K562 (cell line): Measurements from ENCODE around the gene ZDHHC8. TPM values are rescaled to one million over a fixed set of nuclear protein-coding genes. Genes with fewer than 3 reads are reported as not detected.

Experiments
- ARID2 ChIP-seq: fragments of 450-650 bp; IDR thresholded peaks from 2 replicates; pipeline ENCODE4 v1.6.1; 2017; ENCODE audit warnings: antibody characterized with exemption, mild to moderate bottlenecking
- ARID3B ChIP-seq: fragments of 250-450 bp; sonication (Bioruptor Pico); IDR thresholded peaks from 2 replicates; pipeline ENCODE4 v1.4.0; 2020; ENCODE audit warnings: borderline replicate concordance
- ARNT ChIP-seq, 2 experiments: fragments of 450-650 bp; IDR thresholded peaks; 2 replicates each; pipeline ENCODE4 v1.6.1; 2016; ENCODE audit warnings: mild to moderate bottlenecking in 1 of 2
- CBFA2T2 ChIP-seq: fragments of 450-650 bp; conservative IDR thresholded peaks from 2 replicates; pipeline ENCODE4 v1.6.1; 2017; ENCODE audit warnings: mild to moderate bottlenecking
- HCFC1 ChIP-seq: IDR thresholded peaks from 2 replicates; pipeline ENCODE4 v1.6.1; 2012; ENCODE audit warnings: low read depth, low read length, improper control_type of control experiment
- HIVEP1 ChIP-seq: fragments of 250-450 bp; sonication (Bioruptor Pico); IDR thresholded peaks from 2 replicates; pipeline ENCODE4 v1.4.0; 2020; ENCODE audit warnings: mild to moderate bottlenecking
- NFE2L1 ChIP-seq: fragments of 450-650 bp; IDR thresholded peaks from 2 replicates; pipeline ENCODE4 v1.6.1; 2016; ENCODE audit warnings: missing genetic modification characterization, low read depth, mild to moderate bottlenecking, missing compliant biosample characterization, moderate library complexity, borderline replicate concordance
- OTX1 ChIP-seq: fragments of 450-650 bp; formaldehyde crosslinking; IDR thresholded peaks from 2 replicates; pipeline ENCODE4 v1.4.0; 2022; ENCODE audit warnings: mild to moderate bottlenecking
- PHF20 ChIP-seq: fragments of 450-650 bp; IDR thresholded peaks from 2 replicates; pipeline ENCODE4 v1.6.1; 2018; ENCODE audit not compliant: partially characterized antibody
- RBFOX2 ChIP-seq: fragments of 200-400 bp; formaldehyde crosslinking; IDR thresholded peaks from 2 replicates; pipeline ENCODE4 v1.6.1; 2017; ENCODE audit warnings: low read depth, mild to moderate bottlenecking, low read length, moderate library complexity
- REST ChIP-seq, 2 experiments: fragments of 450-650 bp; formaldehyde crosslinking in 1 of 2; IDR thresholded peaks; 2 replicates each; pipeline versions ENCODE4 v1.4.0 to v1.6.1; 2014 to 2020; ENCODE audit warnings: mild to moderate bottlenecking in 2 of 2, borderline replicate concordance in 1 of 2, low read depth in 1 of 2
- RHOXF2B ChIP-seq: fragments of 250-450 bp; sonication (Bioruptor Pico); conservative IDR thresholded peaks from 2 replicates; pipeline ENCODE4 v1.5.1; 2021
- SP2 ChIP-seq: IDR thresholded peaks from 2 replicates; pipeline ENCODE4 v1.6.1; 2011; ENCODE audit warnings: mild to moderate bottlenecking, low read depth, low read length, moderate library complexity; ENCODE audit not compliant: poor library complexity, severe bottlenecking; ENCODE audit errors: extremely low read depth
- TCF7L2 ChIP-seq: fragments of 150-350 bp; IDR thresholded peaks from 2 replicates; pipeline ENCODE4 v1.6.1; 2016; ENCODE audit warnings: low read depth, mild to moderate bottlenecking, low read length, moderate library complexity
- TRIM24 ChIP-seq, 2 experiments: fragments of 450-650 bp; IDR thresholded peaks; 2 replicates each; pipeline ENCODE4 v1.6.1; 2016
- ZZZ3 ChIP-seq: fragments of 450-650 bp; IDR thresholded peaks from 2 replicates; pipeline ENCODE4 v1.6.1; 2016; ENCODE audit warnings: antibody characterized with exemption, mild to moderate bottlenecking, moderate library complexity
- polyA plus RNA-seq, 8 experiments: library from polyadenylated mRNA; depleted of rRNA in 4 of 8; stranded (reverse) in 5 of 8; unstranded in 3 of 8; fragments of >200 nt; fragmentation: Nextera tagmentation in 2 of 8; fragmentation: Illumina TruSeq in 1 of 8; extraction: Ambion mirVana in 2 of 8; extraction: Trizol in 1 of 8; gene quantifications; 2 replicates each; pipeline versions ENCODE4 v1.2.1 to v1.2.3, GENCODE V29; 2011 to 2014; ENCODE audit warnings: inconsistent platforms in 1 of 8, missing spikeins in 1 of 8
- total RNA-seq, 7 experiments: library from RNA; depleted of rRNA in 6 of 7; stranded (reverse); fragments of >200 nt in 6 of 7; fragmentation: Illumina TruSeq in 2 of 7; extraction: Trizol in 2 of 7; gene quantifications; 2 replicates each; pipeline versions ENCODE4 v1.2.1 to v1.2.3, GENCODE V29; 2011 to 2021; ENCODE audit warnings: low replicate concordance in 1 of 7
- TF ChIP-seq, protein P1 (sequence below): fragments of 450-650 bp; formaldehyde crosslinking; conservative IDR thresholded peaks from 2 replicates; pipeline ENCODE4 v1.4.0; 2022; ENCODE audit warnings: mild to moderate bottlenecking, missing genetic modification characterization

Gene ZDHHC8
- total and polyA plus RNA-seq, 9 of the 15 experiments (the other 6 are each of a cell fraction or from before 2014, with no cell fraction given) = 0.04 to 109 (median 16.4) TPM

DNA sequence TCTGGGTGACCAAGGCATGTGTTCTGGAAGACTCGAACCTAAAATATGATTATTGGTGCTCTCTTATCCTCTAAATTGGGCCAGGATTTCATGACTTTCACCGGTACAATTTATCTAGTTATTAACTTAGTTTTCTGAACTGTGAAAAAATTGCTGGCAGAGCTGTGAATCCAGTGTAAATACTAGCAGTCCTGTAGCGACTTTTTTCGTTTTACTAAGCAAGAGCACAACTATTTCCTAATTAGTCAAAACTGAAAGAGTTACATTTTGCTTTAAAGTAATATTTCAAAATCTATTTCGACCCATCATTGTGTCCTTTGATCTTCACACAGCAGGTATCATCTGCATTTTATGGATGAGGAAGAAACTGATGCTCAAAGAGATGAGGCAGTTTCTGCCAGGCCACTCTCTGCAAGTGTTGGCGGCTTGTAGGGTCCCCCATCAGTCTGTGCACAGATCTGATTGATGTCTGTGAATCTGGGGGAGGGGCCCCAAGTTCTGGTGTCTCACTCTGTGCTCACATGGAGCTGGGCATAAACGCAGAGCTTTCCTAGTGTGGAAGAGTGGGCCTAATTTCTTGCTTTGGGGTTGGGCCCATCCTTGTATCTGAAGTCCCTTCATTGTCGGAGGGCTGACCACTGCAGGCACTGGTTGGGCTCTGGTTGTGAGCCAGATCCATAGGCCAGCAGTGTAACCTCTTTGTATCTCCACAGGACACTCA lies 13.1 kb upstream of the ZDHHC8 start (continued):
- peak; percentile 82 for TF ChIP-seq OTX1 (CRISPR knock-in tag)
- peak; percentile 21 for TF ChIP-seq SP2
- no peak for TF ChIP-seq HCFC1
- TF ChIP-seq RBFOX2 = no peak
- no peak for TF ChIP-seq TRIM24 (IDR thresholded peaks at IDR 0.05)
- no peak for TF ChIP-seq HIVEP1 (CRISPR knock-in tag)
- TF ChIP-seq CBFA2T2 = no peak
- 0 out of 2 replicates have a peak, but pooled peaks have one; percentile 64 for TF ChIP-seq ARID3B (CRISPR knock-in tag)
- no peak for TF ChIP-seq REST (IDR thresholded peaks at IDR 0.05; ENCODE audit: borderline replicate concordance)
- TF ChIP-seq REST (CRISPR knock-in tag; IDR thresholded peaks at IDR 0.05; ENCODE audit: low read depth) = 0 out of 2 replicates have a peak, but pooled peaks have one; percentile 42
- no peak for TF ChIP-seq PHF20
- TF ChIP-seq, protein P1, sequence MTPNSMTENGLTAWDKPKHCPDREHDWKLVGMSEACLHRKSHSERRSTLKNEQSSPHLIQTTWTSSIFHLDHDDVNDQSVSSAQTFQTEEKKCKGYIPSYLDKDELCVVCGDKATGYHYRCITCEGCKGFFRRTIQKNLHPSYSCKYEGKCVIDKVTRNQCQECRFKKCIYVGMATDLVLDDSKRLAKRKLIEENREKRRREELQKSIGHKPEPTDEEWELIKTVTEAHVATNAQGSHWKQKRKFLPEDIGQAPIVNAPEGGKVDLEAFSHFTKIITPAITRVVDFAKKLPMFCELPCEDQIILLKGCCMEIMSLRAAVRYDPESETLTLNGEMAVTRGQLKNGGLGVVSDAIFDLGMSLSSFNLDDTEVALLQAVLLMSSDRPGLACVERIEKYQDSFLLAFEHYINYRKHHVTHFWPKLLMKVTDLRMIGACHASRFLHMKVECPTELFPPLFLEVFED = 0 out of 2 replicates have a peak, but pooled peaks have one; percentile 12
- no peak for TF ChIP-seq ARNT (IDR thresholded peaks at IDR 0.05)
- TF ChIP-seq NFE2L1 (tag) = no peak
- TF ChIP-seq ZZZ3 = no peak
- TF ChIP-seq TCF7L2 = no peak
- TF ChIP-seq RHOXF2B (CRISPR knock-in tag) = 0 out of 2 replicates have a peak, but pooled peaks have one; percentile 65
- no peak for TF ChIP-seq ARID2
